ENCODE results near the gene PRKAR1B.
A peak's percentile ranks its signal among the peaks of the same experiment; 100 is the strongest.

PRKAR1B gene

DNA sequence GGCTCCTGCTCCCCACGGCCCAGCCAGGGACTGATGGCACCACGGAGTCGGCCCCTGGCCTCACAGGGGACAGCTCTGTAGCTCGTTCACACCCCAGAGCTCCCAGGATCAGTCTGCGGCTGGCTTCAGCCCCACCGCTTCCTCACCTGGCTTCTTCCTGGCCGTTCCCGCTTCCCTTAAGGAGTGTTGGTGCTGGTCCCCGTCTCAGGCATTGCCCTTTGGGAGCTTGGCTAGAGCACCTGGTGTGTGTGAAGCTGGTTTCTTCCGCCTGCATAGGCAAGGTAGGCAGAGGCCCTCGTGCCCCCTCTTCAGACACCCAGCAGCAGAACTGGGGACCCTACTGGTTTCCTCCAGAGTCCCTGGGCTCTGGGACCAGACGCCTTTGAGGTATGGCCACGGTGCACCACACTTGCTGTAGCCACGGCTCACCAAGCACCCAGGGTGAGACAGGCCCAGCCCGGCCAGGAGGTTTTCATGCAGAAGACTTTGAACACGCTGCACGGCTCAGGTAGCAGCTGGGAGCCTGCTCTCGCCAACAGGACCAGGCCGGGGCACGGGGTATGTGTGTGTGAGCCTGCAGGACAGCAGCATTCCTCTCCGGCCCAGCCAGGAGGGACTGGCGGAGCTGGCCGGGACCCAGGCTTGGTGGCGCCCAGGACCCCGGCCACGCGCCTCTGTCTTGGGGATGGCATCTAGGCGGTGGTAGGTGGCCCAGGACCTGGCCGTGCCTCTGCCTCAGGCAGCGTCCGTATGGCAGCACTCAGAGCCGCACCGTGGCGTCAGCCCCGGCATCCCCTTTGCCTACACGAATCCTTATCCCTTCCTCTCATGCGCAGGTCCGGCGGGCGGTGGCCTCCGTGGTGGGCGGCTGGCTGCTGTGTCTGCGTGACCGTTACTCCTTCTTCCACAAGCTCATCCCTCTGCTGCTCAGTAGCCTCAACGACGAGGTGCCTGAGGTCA lies 13.2 kb upstream of the PRKAR1B start:
- DNase-seq, result no peak

GRCh38 chr7:739455-739982 lies 12.4 kb upstream of the PRKAR1B start:
- DNase-seq, result no peak

DNA sequence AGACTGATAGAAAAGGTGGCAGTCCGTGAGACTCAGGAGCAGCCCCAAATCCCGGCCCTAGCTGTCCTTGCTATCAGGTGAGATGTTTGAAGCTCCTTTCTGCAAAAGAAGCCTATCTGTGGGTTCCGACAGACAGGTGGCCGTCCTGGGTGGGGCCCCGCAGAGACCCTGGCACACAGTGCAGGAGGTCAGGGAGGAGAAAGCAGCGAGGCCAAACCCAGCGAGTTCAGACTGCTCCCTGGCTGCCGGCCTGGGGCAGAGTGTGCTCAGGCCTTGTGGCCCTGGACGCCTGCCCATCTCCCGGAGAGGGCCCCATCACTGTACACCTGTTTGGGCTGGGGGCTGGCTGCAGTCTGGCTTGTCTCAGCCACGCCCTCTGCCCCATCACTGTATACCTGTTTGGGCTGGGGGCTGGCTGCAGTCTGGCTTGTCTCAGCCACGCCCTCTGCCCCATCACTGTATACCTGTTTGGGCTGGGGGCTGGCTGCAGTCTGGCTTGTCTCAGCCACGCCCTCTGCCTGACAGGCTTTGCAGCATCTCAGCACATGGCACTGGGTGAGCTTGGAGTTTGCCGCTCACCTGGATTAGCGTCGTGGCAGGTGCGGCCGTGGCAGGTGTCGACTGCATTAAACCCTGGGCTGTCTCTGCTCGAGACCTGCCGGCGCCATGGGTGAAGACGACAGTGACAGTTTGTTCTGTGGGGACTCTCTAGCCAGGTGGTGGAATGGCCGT lies 11.8 kb upstream of the PRKAR1B start:
- no peak for DNase-seq

- no peak for DNase-seq
These were observed 11.2 kb upstream of the PRKAR1B start for GRCh38 chr7:738241-738640.

DNA sequence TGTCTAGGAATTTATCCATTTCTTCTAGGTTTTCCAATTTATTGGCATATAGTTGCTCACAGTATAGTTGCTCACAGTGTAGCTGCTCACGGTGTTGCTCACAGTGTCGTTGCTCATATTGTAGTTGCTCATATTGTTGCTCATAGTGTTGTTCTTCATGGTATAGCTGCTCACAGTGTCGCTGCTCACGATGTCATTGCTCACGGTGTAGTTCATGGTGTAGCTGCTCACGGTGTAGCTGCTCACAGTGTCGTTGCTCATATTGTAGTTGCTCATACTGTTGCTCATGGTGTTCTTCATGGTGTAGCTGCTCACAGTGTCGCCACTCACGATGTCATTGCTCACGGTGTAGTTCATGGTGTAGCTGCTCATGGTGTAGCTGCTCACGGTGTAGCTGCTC lies 7.7 kb upstream of the PRKAR1B start:
- no peak for DNase-seq

- no peak for DNase-seq
These were observed 7.1 kb upstream of the PRKAR1B start for GRCh38 chr7:734214-734613.

DNA sequence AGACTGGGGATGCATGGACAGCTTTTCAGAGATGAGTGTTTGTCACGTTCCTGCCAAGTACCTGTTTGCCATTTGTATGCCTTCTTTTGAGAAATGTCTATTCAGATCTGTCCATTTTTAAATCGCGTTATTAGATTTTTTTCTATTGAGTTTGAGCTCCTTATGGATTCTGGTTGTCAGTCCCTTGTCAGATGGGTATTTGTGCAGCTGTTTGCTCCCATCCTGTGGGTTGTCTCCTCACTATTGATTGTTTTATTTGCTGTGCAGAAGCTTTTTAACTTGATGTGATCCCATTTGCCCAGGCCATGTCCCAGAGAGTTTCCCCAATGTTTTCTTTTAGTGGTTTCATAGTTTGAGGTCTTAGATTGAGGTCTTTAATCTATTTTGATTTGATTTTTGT lies 5.5 kb upstream of the PRKAR1B start:
- no peak for DNase-seq

- DNase-seq, result no peak
These were observed 5.0 kb upstream of the PRKAR1B start for GRCh38 chr7:732094-732541.

GRCh38 chr7:731440-732085 lies 4.5 kb upstream of the PRKAR1B start:
- DNase-seq, result no peak

DNA sequence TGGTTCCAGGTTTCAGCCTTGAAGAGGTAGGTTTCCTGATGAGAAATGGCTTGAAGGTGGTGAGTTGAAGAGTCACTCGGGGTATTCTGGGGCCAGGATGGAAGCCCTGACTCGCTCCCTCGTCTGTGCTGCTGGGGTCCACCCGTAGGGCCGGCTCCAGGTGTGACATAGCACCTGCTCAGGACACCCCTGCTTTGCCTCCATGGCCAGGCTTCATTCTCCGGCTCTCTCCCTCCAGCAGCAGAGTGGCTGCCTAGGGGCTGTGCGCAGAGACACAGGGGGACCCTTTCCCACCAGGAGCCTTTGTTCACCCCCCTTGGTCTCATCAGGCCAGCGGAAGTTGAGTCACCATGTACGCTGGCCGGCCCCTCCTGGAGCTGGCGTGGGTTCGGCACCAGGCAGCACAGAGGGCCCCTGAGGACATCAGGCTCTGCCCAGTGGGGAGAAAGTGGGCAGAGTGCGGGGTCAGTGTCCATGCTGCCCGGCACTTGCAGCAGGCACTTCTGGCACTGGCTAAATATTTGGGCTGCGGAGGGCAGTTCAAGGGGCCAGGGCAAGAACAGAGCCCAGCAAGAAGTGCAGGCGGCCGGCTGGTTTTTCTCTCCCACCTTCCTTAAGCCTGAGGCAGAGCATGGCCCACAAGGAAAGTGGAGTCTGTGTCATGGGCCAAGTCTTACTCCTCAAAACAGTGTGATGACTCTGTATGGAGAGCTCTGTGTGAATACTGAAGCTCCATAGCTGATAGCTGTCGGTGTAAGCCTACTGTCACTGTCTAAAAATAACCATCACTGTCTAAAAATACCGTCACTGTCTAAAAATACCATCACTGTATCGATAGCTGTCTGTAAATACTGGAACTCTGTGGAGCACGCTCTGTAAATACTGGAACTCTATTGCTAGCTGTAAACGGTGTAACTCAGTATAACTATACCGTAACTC lies 3.7 kb upstream of the PRKAR1B start:
- DNase-seq, result no peak

DNA sequence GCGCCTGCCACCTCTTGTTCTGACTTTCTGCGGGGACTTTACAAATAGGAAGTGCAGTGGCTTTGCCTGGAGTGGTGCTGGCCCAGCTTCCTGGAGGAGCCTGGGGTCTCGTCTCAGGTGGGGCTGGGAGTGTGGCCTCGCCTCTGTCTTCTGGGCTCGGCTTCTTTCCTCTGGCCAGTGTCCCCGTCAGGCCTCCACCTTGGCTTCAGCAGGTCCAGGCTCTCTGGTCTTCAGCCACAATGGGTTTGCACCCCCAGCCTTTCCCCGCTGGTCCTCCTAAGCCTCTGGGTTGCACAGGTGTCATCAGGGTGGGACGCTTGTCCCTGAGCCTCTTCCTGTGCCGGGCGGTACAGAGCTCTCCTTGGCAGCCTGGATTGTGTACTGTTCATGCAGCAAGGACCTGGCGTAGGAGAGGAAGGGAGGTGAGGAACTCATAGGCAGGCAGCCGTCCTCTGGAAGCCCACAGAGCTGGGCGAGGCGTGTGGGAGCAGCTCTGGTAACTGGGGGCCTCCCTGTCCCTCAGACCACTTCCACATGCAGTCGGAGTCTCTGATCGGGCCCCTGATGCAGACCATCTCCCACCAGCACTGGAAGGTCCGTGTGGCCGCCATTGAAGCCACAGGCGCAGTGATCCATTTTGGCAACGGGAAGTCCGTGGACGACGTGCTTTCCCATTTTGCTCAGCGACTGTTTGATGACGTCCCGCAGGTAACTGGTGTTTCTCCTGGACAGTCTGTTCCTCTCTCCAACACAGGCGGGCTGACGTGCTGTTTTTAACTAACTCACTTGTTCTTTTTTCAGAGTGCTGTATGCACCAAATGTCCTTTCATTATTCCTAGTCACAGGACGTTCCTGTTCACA lies 2.3 kb upstream of the PRKAR1B start:
- DNase-seq, result no peak

- DNase-seq, result no peak
These were observed 1.5 kb upstream of the PRKAR1B start for GRCh38 chr7:728602-729001.

DNA sequence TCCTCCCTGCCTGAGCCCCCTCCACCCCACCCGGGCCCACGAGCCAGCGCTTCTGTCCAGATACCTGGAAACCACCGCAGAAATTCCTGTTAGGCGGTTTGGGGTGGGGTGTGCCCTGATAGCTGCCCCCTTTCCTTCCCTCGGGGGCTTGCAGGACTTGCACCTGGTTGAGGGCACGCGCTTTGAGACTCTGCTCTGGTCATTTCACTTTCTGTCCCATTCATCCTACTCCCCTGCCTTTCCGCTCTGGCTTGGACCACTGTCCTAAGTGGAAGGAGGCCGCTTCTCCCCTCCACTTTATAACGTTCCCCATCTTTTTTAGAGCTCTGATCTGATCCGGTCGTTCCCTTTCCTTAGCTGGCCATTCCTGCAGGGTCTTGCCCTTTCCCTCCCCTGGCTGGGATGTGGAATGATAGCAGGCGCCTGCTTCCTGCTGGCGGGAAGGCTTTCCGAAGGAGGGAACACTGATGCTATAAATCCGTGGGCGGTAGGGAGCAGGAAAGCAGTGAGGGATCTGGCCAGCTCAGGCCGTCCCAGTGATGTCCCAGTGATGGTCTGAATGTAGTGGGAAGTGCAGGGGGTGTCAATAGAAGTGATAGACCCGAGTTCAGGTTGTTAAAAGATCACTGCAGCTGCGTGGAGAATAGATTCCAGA lies 852 bp upstream of the PRKAR1B start:
- DNase-seq, result no peak

DNA sequence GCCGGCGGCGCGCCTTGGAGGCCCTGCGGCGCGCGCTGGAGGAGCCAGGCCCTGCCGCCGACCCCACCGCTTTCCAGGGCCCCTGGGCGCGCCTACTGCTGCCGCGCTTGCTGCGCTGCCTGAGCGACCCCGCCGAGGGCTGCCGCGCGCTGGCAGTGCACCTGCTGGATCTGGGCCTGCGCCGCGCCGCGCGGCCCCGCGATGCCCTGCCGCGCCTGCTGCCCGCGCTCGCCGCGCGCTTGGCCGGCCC lies 302 bp downstream of the PRKAR1B start:
- no peak for DNase-seq

DNA sequence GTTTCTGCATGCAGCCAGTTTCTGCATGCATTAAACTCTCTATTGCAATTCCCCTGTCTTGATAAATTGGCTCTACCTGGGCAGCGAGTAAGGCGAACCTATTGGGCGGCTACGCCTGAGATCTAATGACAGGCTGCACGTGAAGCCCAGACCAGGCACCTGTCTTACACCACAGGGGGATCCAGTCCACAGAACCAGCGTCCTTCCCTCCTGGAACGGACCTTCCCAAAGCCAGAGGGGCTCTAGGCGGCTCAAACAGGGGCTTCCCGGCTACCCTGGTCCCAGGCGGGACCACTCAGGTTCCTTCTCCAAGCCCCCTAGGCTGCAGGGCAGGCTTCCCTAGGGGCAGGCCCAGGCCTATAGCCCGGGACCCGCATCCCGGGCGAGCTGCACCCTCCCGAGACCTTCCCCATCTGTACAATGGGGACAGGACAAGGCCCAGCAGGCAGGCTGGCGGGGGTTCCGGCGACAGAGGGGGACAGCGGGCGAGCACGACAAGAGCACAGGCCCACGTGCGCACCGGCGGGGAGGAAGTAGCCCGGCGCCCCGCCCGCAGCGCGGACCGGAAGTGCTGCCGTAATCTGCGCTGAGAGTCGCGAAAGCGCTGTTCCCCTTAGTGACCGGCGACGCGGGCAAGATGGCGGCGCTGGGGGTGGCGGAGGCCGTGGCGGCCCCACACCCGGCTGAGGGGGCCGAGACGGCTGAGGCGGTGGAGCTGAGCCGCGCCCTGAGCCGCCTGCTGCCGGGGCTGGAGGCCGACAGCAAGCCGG lies 812 bp downstream of the PRKAR1B start, which contains the start of gene DNAAF5:
Gene DNAAF5, plus strand, starts transcription at position 616 of the 770 bp plus-strand sequence. Its CDS starts 22 bp downstream, at position 638.
- peak; percentile 87 for DNase-seq

DNA sequence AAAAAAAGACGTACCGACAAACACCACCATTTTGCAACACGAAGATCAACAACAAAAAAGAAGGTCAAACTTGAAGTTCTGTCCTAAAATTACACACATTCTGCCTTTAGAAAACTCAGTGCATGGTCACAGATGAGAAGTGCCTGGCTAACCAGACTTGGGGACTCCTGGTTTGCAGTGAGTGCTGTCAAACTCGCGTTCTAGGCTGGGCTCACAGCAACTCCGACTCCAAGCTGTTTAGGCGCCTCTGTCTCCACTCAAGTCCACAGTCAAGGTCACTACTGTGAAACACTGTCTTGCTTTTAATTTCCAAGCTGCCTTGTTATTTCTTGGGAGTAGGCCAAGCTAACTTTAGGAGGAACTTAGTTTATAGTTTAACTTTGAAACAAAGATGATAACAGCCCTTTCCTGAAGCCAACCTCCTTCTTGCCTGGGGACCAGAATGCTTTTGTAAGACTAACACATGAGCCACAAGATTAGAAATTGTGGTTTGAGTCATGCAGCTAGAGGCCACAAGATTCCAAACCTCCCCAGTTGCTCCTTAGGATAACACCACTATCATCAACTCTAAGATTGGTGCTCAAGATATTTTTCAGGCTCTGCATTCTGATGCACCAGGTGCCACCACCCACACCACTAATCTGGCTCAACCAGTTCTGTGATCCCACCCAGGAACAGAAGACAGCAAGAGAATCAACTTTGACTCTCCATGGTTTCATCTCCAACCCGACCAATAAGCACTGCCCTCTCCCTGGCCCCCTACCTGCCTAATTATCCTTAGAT lies 1.7 kb downstream of the PRKAR1B start:
- peak; percentile 15 for DNase-seq

GRCh38 chr7:724298-724697 lies 2.8 kb downstream of the PRKAR1B start:
- DNase-seq, result no peak

GRCh38 chr7:723541-723940 lies 3.5 kb downstream of the PRKAR1B start:
- DNase-seq, result no peak
